ENCODE measurements around the gene GPM6B.

The GPM6B gene

GRCh38 chrX:13824746-13825145 lies 7.9 kb upstream of the GPM6B start:
- DNase-seq (ENCODE audit: low spot score), result no peak

GRCh38 chrX:13821738-13822137 lies 4.8 kb upstream of the GPM6B start:
- no peak for DNase-seq (ENCODE audit: low spot score)

GRCh38 chrX:13816176-13816575 lies 717 bp downstream of the GPM6B start:
- DNase-seq (ENCODE audit: low spot score), result no peak

GRCh38 chrX:13815664-13816063 lies 1.2 kb downstream of the GPM6B start:
- no peak for DNase-seq (ENCODE audit: low spot score)

GRCh38 chrX:13808865-13809264 lies 8.0 kb downstream of the GPM6B start:
- no peak for DNase-seq (ENCODE audit: low spot score)

GRCh38 chrX:13808293-13808692 lies 8.6 kb downstream of the GPM6B start:
- DNase-seq (ENCODE audit: low spot score), result no peak

GRCh38 chrX:13805241-13805640 lies 11.7 kb downstream of the GPM6B start:
- no peak for DNase-seq (ENCODE audit: low spot score)

- DNase-seq (ENCODE audit: low spot score), result no peak
Measured at GRCh38 chrX:13803116-13803515, 13.8 kb downstream of the GPM6B start.

- DNase-seq (ENCODE audit: low spot score), result no peak
Measured at GRCh38 chrX:13798184-13798583, 18.7 kb downstream of the GPM6B start.

GRCh38 chrX:13797512-13797911 lies 19.4 kb downstream of the GPM6B start:
- DNase-seq (ENCODE audit: low spot score), result no peak

- DNase-seq (ENCODE audit: low spot score), result no peak
Measured at GRCh38 chrX:13794417-13794816, 22.5 kb downstream of the GPM6B start.

- no peak for DNase-seq (ENCODE audit: low spot score)
Measured at GRCh38 chrX:13793897-13794296, 23.0 kb downstream of the GPM6B start.

- DNase-seq (ENCODE audit: low spot score), result peak; percentile 88
Measured at GRCh38 chrX:13791559-13791958, 25.3 kb downstream of the GPM6B start.

- DNase-seq (ENCODE audit: low spot score), result no peak
Measured at GRCh38 chrX:13791145-13791544, 25.7 kb downstream of the GPM6B start.

- DNase-seq (ENCODE audit: low spot score), result no peak
Measured at GRCh38 chrX:13790206-13791131, 26.4 kb downstream of the GPM6B start.

- DNase-seq (ENCODE audit: low spot score), result no peak
Measured at GRCh38 chrX:13786048-13786447, 30.8 kb downstream of the GPM6B start.

GRCh38 chrX:13780868-13781427 lies 35.9 kb downstream of the GPM6B start:
- no peak for DNase-seq (ENCODE audit: low spot score)

- peak; percentile 52 for DNase-seq (ENCODE audit: low spot score)
Measured at GRCh38 chrX:13778916-13779315, 38.0 kb downstream of the GPM6B start.

GRCh38 chrX:13776387-13776786 lies 40.5 kb downstream of the GPM6B start:
- DNase-seq (ENCODE audit: low spot score), result no peak

- no peak for DNase-seq (ENCODE audit: low spot score)
Measured at GRCh38 chrX:13775837-13776236, 41.1 kb downstream of the GPM6B start.

GRCh38 chrX:13774696-13775095 lies 42.2 kb downstream of the GPM6B start:
- DNase-seq (ENCODE audit: low spot score), result no peak

GRCh38 chrX:13770013-13770535 lies 46.8 kb downstream of the GPM6B start:
- no peak for DNase-seq (ENCODE audit: low spot score)

GRCh38 chrX:13768939-13769338 lies 48.0 kb downstream of the GPM6B start:
- DNase-seq (ENCODE audit: low spot score), result no peak

Data from COLO829 (cell line).